ENCODE data around the gene ELOVL6. TPM values are rescaled to one million over a fixed set of nuclear protein-coding genes. Genes with fewer than 3 reads are reported as not detected.
A peak's percentile ranks its signal among the peaks of the same experiment; 100 is the strongest.

The ELOVL6 gene
- total and polyA plus RNA-seq, 9 of the 15 experiments (the other 6 are each of a cell fraction or from before 2014, with no cell fraction given): 18.3 to 82.6 (median 46.0) TPM

DNA sequence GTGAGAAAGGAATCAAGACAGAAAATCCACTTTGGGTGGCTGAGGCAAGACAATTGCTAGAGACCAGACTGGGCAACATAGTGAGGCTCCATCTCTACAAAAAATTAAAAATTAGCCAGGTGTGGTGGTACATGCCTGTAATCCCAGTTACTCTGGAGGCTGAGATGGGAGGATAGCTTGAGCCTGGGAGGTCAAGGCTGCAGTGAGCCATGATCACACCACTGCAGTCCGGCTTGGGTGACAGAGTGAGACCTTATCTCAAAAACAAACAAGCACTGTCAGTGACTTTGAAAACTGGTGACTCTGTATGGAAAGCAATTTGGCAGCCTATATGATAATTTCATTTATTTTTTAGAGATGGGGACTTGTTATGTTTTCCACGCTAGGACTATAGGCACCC, 2.3 kb upstream of the ELOVL6 start (continued):
- no peak for TF ChIP-seq ZNF589 (CRISPR knock-in tag; IDR thresholded peaks at IDR 0.05; ENCODE audit: low read depth)
- TF ChIP-seq ZNF175 (CRISPR knock-in tag; IDR thresholded peaks at IDR 0.05; ENCODE audit: low read depth): no peak
- no peak for TF ChIP-seq EGR1 (conservative IDR thresholded peaks at IDR 0.05)
- no peak for TF ChIP-seq ZBTB1 (CRISPR knock-in tag; IDR thresholded peaks at IDR 0.05; ENCODE audit: borderline replicate concordance, low read depth)
- no peak for TF ChIP-seq CHD2 (IDR thresholded peaks at IDR 0.05; ENCODE audit: low read depth, low read length)
- TF ChIP-seq SAFB2 (IDR thresholded peaks at IDR 0.05; ENCODE audit: borderline replicate concordance, low read depth, low read length, severe bottlenecking): no peak
- no peak for TF ChIP-seq ZNF133 (CRISPR knock-in tag; IDR thresholded peaks at IDR 0.05)
- peak; percentile 90 for TF ChIP-seq ZNF239 (CRISPR knock-in tag; IDR thresholded peaks at IDR 0.05)
- TF ChIP-seq HNRNPUL1 (IDR thresholded peaks at IDR 0.05; ENCODE audit: low read length): no peak
- TF ChIP-seq ARNT (IDR thresholded peaks at IDR 0.05): no peak
- peak; percentile 76; the same call in 1 of the 2 replicates for TF ChIP-seq HDAC2 (IDR thresholded peaks at IDR 0.05)
- TF ChIP-seq, protein P1, sequence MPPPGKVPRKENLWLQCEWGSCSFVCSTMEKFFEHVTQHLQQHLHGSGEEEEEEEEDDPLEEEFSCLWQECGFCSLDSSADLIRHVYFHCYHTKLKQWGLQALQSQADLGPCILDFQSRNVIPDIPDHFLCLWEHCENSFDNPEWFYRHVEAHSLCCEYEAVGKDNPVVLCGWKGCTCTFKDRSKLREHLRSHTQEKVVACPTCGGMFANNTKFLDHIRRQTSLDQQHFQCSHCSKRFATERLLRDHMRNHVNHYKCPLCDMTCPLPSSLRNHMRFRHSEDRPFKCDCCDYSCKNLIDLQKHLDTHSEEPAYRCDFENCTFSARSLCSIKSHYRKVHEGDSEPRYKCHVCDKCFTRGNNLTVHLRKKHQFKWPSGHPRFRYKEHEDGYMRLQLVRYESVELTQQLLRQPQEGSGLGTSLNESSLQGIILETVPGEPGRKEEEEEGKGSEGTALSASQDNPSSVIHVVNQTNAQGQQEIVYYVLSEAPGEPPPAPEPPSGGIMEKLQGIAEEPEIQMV (tag; conservative IDR thresholded peaks at IDR 0.05; ENCODE audit: low read depth): no peak
- TF ChIP-seq GABPB1 (CRISPR knock-in tag; IDR thresholded peaks at IDR 0.05): no peak
- no peak for TF ChIP-seq MYNN (IDR thresholded peaks at IDR 0.05)
- TF ChIP-seq MYNN (CRISPR knock-in tag; IDR thresholded peaks at IDR 0.05): no peak
- no peak for TF ChIP-seq RNF2 (IDR thresholded peaks at IDR 0.05)
- TF ChIP-seq MEIS2 (IDR thresholded peaks at IDR 0.05; ENCODE audit: partially characterized antibody): peak; percentile 42
- peak; percentile 62 for TF ChIP-seq ARID1B (IDR thresholded peaks at IDR 0.05)
- TF ChIP-seq, protein P2, sequence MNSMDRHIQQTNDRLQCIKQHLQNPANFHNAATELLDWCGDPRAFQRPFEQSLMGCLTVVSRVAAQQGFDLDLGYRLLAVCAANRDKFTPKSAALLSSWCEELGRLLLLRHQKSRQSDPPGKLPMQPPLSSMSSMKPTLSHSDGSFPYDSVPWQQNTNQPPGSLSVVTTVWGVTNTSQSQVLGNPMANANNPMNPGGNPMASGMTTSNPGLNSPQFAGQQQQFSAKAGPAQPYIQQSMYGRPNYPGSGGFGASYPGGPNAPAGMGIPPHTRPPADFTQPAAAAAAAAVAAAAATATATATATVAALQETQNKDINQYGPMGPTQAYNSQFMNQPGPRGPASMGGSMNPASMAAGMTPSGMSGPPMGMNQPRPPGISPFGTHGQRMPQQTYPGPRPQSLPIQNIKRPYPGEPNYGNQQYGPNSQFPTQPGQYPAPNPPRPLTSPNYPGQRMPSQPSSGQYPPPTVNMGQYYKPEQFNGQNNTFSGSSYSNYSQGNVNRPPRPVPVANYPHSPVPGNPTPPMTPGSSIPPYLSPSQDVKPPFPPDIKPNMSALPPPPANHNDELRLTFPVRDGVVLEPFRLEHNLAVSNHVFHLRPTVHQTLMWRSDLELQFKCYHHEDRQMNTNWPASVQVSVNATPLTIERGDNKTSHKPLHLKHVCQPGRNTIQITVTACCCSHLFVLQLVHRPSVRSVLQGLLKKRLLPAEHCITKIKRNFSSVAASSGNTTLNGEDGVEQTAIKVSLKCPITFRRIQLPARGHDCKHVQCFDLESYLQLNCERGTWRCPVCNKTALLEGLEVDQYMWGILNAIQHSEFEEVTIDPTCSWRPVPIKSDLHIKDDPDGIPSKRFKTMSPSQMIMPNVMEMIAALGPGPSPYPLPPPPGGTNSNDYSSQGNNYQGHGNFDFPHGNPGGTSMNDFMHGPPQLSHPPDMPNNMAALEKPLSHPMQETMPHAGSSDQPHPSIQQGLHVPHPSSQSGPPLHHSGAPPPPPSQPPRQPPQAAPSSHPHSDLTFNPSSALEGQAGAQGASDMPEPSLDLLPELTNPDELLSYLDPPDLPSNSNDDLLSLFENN (IDR thresholded peaks at IDR 0.05; ENCODE audit: low read depth in 2 of 2, low read length in 2 of 2): no peak
- TF ChIP-seq KLF10 (CRISPR knock-in tag; IDR thresholded peaks at IDR 0.05): no peak
- TF ChIP-seq HOXB6 (CRISPR knock-in tag; IDR thresholded peaks at IDR 0.05; ENCODE audit: borderline replicate concordance): no peak
- TF ChIP-seq, protein P3, sequence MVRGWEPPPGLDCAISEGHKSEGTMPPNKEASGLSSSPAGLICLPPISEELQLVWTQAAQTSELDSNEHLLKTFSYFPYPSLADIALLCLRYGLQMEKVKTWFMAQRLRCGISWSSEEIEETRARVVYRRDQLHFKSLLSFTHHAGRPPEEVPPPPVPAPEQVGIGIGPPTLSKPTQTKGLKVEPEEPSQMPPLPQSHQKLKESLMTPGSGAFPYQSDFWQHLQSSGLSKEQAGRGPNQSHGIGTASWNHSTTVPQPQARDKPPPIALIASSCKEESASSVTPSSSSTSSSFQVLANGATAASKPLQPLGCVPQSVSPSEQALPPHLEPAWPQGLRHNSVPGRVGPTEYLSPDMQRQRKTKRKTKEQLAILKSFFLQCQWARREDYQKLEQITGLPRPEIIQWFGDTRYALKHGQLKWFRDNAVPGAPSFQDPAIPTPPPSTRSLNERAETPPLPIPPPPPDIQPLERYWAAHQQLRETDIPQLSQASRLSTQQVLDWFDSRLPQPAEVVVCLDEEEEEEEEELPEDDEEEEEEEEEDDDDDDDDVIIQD (CRISPR knock-in tag; IDR thresholded peaks at IDR 0.05): no peak
- TF ChIP-seq RBM14 (IDR thresholded peaks at IDR 0.05; ENCODE audit: borderline replicate concordance, insufficient read depth, low read depth, low read length): no peak
- TF ChIP-seq PHF20 (IDR thresholded peaks at IDR 0.05; ENCODE audit: partially characterized antibody): no peak
- TF ChIP-seq POLR2AphosphoS5 (IDR thresholded peaks at IDR 0.05; ENCODE audit: control insufficient read depth, insufficient read depth, low read depth, low read length): no peak
- TF ChIP-seq TAL1 (IDR thresholded peaks at IDR 0.05): peak; percentile 34; the same call in 1 of the 2 replicates
- TF ChIP-seq BDP1 (IDR thresholded peaks at IDR 0.05; ENCODE audit: insufficient read depth, insufficient read length): no peak
